Body of pancreas (tissue), 4 donors: ENCODE data around the gene MOGAT3.

Experiments used
- POLR2A ChIP-seq, 3 donors: fragments of 450-650 bp; IDR thresholded peaks; one replicate each; pipeline ENCODE4 v1.6.1; 2016; ENCODE audit warnings: antibody characterized with exemption in 3 of 3, mild to moderate bottlenecking in 2 of 3
- TF ChIP-seq, protein P1 (sequence below), 7 experiments: fragments of 450-650 bp in 4 of 7; fragments of 200-600 bp in 3 of 7; sonication (generic) in 3 of 7; IDR thresholded peaks; one replicate each; pipeline ENCODE4 v1.5.1; 2016 to 2019; ENCODE audit warnings: antibody characterized with exemption in 7 of 7

- TF ChIP-seq, protein P1, sequence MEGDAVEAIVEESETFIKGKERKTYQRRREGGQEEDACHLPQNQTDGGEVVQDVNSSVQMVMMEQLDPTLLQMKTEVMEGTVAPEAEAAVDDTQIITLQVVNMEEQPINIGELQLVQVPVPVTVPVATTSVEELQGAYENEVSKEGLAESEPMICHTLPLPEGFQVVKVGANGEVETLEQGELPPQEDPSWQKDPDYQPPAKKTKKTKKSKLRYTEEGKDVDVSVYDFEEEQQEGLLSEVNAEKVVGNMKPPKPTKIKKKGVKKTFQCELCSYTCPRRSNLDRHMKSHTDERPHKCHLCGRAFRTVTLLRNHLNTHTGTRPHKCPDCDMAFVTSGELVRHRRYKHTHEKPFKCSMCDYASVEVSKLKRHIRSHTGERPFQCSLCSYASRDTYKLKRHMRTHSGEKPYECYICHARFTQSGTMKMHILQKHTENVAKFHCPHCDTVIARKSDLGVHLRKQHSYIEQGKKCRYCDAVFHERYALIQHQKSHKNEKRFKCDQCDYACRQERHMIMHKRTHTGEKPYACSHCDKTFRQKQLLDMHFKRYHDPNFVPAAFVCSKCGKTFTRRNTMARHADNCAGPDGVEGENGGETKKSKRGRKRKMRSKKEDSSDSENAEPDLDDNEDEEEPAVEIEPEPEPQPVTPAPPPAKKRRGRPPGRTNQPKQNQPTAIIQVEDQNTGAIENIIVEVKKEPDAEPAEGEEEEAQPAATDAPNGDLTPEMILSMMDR (IDR thresholded peaks at IDR 0.05) = no peak
- TF ChIP-seq POLR2A (IDR thresholded peaks at IDR 0.05) = no peak
Measured at GRCh38 chr7:101208794-101209193, 8.0 kb upstream of the MOGAT3 start.
